GM23338 (cell line): ENCODE results near the gene MIS12.

ENCODE experiments used
- CTCF ChIP-seq, 2 experiments: fragments of 200-600 bp in 1 of 2; sonication (generic) in 1 of 2; conservative IDR thresholded peaks; 2 replicates each; pipeline versions ENCODE4 v1.5.1 to v1.6.1; 2016 to 2017; ENCODE audit warnings: antibody characterized with exemption in 2 of 2, low read depth in 2 of 2, mild to moderate bottlenecking in 2 of 2, moderate library complexity in 1 of 2
- EZH2 ChIP-seq: fragments of 200-600 bp; sonication (generic); IDR thresholded peaks from one replicate; pipeline ENCODE4 v1.8.0; 2017; ENCODE audit warnings: antibody characterized with exemption, mild to moderate bottlenecking, low read depth; ENCODE audit not compliant: unreplicated experiment
- EZH2phosphoT487 ChIP-seq: fragments of 200-600 bp; sonication (generic); IDR thresholded peaks from one replicate; pipeline ENCODE4 v1.8.1; 2018; ENCODE audit warnings: antibody characterized with exemption; ENCODE audit not compliant: unreplicated experiment
- POLR2AphosphoS5 ChIP-seq: IDR thresholded peaks from 2 replicates; pipeline ENCODE4 v1.6.1; 2016; ENCODE audit warnings: antibody characterized with exemption, low read depth
- REST ChIP-seq: IDR thresholded peaks from one replicate; pipeline ENCODE4 v1.6.1; 2018; ENCODE audit warnings: antibody characterized with exemption; ENCODE audit not compliant: unreplicated experiment

GRCh38 chr17:5472511-5472910 is 13.9 kb upstream of the MIS12 start:
- TF ChIP-seq EZH2: no peak
- TF ChIP-seq CTCF (conservative IDR thresholded peaks at IDR 0.05; ENCODE audit: low read depth in 2 of 2): no peak
- no peak for TF ChIP-seq POLR2AphosphoS5
- no peak for TF ChIP-seq REST
- TF ChIP-seq EZH2phosphoT487: no peak
